ENCODE data around the gene KRTAP3-2. TPM values are rescaled to one million over a fixed set of nuclear protein-coding genes. Genes with fewer than 3 reads are reported as not detected.

The KRTAP3-2 gene
- total RNA-seq, 1 experiment from 2014 or later = not detected

DNA sequence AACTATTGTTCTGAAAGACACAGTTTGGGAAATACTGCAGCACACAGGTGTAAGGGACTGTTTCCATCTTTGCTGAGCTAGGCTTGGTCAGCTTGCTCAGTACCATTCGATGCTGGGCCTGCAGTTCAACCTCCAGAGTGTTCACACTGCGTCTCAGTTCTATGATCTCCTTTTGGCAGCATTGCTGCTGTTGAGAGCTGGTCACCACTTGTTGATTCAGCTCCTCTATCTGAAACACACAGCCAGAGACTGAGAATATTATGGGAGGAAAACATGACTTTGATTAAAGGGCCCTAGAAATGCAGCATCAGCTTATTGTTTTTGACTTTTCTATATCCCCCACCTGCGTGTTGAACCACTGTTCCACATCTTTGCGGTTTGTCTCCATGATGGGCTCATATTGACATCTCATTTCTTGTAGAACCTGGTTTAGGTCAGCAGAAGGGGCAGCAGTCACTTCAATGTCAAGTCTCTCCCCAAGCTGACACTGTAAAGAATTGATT, 37.6 kb downstream of the KRTAP3-2 start:
- DNase-seq = no peak
- no peaks in the 10 kb centered on the region for H3K9me2 ChIP-seq (ENCODE audit: insufficient read depth)
- intact Hi-C loops (cut with micrococcal nuclease; ENCODE audit: unreplicated experiment) = no loop called here
- peaks cover 10% of the 10 kb centered on the region for H3K9me3 ChIP-seq (ENCODE audit: insufficient read depth, low read depth)
- H3K27ac ChIP-seq = no peak overlapping the region
- H3K27me3 ChIP-seq (ENCODE audit: insufficient read depth, low read depth) = no peaks in the 10 kb centered on the region
- ChIA-PET POLR2A (ENCODE audit: unreplicated experiment) (interaction anchor here (0.7 kb wide), 1 partner anchor 47 kb away, joined by 10 read pairs; no protein-coding TSS in a partner anchor), CTCF (no interaction called here)
- peaks cover 32% of the 10 kb centered on the region for H3K4me1 ChIP-seq (replicated peaks; ENCODE audit: insufficient read depth)
- TF ChIP-seq EZH2 (IDR thresholded peaks at IDR 0.05; ENCODE audit: low read depth) = no peak
- TF ChIP-seq, protein P1, sequence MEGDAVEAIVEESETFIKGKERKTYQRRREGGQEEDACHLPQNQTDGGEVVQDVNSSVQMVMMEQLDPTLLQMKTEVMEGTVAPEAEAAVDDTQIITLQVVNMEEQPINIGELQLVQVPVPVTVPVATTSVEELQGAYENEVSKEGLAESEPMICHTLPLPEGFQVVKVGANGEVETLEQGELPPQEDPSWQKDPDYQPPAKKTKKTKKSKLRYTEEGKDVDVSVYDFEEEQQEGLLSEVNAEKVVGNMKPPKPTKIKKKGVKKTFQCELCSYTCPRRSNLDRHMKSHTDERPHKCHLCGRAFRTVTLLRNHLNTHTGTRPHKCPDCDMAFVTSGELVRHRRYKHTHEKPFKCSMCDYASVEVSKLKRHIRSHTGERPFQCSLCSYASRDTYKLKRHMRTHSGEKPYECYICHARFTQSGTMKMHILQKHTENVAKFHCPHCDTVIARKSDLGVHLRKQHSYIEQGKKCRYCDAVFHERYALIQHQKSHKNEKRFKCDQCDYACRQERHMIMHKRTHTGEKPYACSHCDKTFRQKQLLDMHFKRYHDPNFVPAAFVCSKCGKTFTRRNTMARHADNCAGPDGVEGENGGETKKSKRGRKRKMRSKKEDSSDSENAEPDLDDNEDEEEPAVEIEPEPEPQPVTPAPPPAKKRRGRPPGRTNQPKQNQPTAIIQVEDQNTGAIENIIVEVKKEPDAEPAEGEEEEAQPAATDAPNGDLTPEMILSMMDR (conservative IDR thresholded peaks at IDR 0.05) = no peak
- no peak overlapping the region for H2AFZ ChIP-seq
- no peak overlapping the region for H3K4me3 ChIP-seq
- no peaks in the 10 kb centered on the region for H3K36me3 ChIP-seq (ENCODE audit: low read depth)
- no peaks in the 10 kb centered on the region for H3K79me2 ChIP-seq (ENCODE audit: low read depth)
- H3K4me2 ChIP-seq = no peak overlapping the region
- BruUV-seq (replicated peaks) = no TSS peak
- H3F3A ChIP-seq (ENCODE audit: insufficient read depth, low read depth) = peaks cover 23% of the 10 kb centered on the region
- no peaks in the 10 kb centered on the region for H4K20me1 ChIP-seq (ENCODE audit: insufficient read depth)

DNA sequence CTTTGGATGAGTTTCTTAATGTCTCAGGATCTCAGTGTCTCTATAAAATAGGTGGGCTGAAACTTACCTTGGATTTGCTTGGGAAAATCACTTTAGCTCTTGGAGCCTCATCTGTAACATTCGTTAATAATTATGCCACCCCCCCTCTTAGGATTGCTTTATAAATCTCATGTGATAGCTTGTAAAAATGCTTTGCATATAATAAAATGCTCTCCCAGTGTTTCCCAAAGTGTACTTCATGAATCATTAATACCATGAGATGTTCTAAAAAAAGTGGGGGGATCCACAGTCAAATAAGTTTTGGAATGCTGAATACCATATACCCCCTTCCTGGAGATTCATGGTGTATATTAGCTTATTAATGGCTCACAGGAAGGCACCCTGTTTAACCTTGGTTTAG, 38.1 kb downstream of the KRTAP3-2 start:
- Histone ChIP-seq H2AFZ (no peak overlapping the region), H3F3A (ENCODE audit: insufficient read depth, low read depth) (peaks cover 25% of the 10 kb centered on the region), H3K79me2 (ENCODE audit: low read depth) (no peaks in the 10 kb centered on the region), H3K9me2 (ENCODE audit: insufficient read depth) (no peaks in the 10 kb centered on the region), H3K4me3 (no peak overlapping the region), H3K4me2 (no peak overlapping the region), H3K36me3 (ENCODE audit: low read depth) (no peaks in the 10 kb centered on the region), H3K27me3 (ENCODE audit: insufficient read depth, low read depth) (no peaks in the 10 kb centered on the region), H4K20me1 (ENCODE audit: insufficient read depth) (no peaks in the 10 kb centered on the region), H3K4me1 (replicated peaks; ENCODE audit: insufficient read depth) (peaks cover 35% of the 10 kb centered on the region), H3K9me3 (ENCODE audit: insufficient read depth, low read depth) (peaks cover 10% of the 10 kb centered on the region), H3K27ac (no peak overlapping the region)
- no TSS peak for BruUV-seq (replicated peaks)
- DNase-seq = no peak
- ChIA-PET POLR2A (ENCODE audit: unreplicated experiment) (interaction anchor here (0.7 kb wide), 1 partner anchor 48 kb away, joined by 10 read pairs; no protein-coding TSS in a partner anchor), CTCF (no interaction called here)
- intact Hi-C loops (cut with micrococcal nuclease; ENCODE audit: unreplicated experiment) = no loop called here
- TF ChIP-seq, protein P1 (conservative IDR thresholded peaks at IDR 0.05) = no peak
- TF ChIP-seq EZH2 (IDR thresholded peaks at IDR 0.05; ENCODE audit: low read depth) = no peak

DNA sequence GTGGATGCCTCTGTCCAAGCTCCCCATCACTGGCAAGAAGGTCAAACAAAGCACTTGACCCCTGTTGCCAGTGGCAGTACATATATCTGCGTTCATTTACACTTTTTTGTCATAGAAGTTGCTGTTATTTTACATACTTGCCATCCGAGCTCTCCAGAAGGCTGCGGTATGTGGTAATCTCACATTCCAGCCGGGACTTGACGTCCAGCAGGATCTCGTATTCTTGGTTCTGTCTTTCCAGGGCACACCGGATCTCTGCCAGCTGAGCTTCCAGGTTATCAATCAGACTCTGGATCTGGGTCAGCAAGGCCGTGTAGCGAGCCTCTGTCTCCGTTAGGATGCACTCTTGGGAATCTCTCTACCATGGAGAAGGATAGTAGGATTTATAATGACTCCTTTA, 39.6 kb downstream of the KRTAP3-2 start:
- Histone ChIP-seq H3K9me2 (ENCODE audit: insufficient read depth) (no peaks in the 10 kb centered on the region), H3F3A (ENCODE audit: insufficient read depth, low read depth) (peaks cover 31% of the 10 kb centered on the region), H3K4me1 (replicated peaks; ENCODE audit: insufficient read depth) (peaks cover 50% of the 10 kb centered on the region), H3K4me3 (no peak overlapping the region), H3K36me3 (ENCODE audit: low read depth) (no peaks in the 10 kb centered on the region), H3K9me3 (ENCODE audit: insufficient read depth, low read depth) (peaks cover 10% of the 10 kb centered on the region), H3K27ac (peak overlapping the region; percentile 98; the same call in 1 of the 2 replicates), H2AFZ (no peak overlapping the region), H3K4me2 (no peak overlapping the region), H4K20me1 (ENCODE audit: insufficient read depth) (no peaks in the 10 kb centered on the region), H3K79me2 (ENCODE audit: low read depth) (0 out of 2 replicates have a peak, but pooled peaks cover 2% of the 10 kb centered on the region), H3K27me3 (ENCODE audit: insufficient read depth, low read depth) (no peaks in the 10 kb centered on the region)
- no peak for DNase-seq
- ChIA-PET CTCF (interaction anchor here (0.7 kb wide), 1 partner anchor 97 kb away, joined by 4 read pairs; no protein-coding TSS in a partner anchor), POLR2A (ENCODE audit: unreplicated experiment) (no interaction called here)
- no peak for TF ChIP-seq EZH2 (IDR thresholded peaks at IDR 0.05; ENCODE audit: low read depth)
- TF ChIP-seq, protein P1 (conservative IDR thresholded peaks at IDR 0.05) = no peak
- no TSS peak for BruUV-seq (replicated peaks)
- intact Hi-C loops (cut with micrococcal nuclease; ENCODE audit: unreplicated experiment) = no loop called here
